Loucy (cell line): Measurements from ENCODE around the gene NAPEPLD.

Experiments used
- CTCF ChIP-seq: fragments of 200-600 bp; sonication (generic); conservative IDR thresholded peaks from 2 replicates; pipeline ENCODE4 v1.5.1; 2014; ENCODE audit warnings: mild to moderate bottlenecking, antibody characterized with exemption, low read length
- EZH2phosphoT487 ChIP-seq: fragments of 200-600 bp; IDR thresholded peaks from 2 replicates; pipeline ENCODE4 v1.6.1; 2018; ENCODE audit warnings: antibody characterized with exemption, mild to moderate bottlenecking, moderate library complexity, borderline replicate concordance

- TF ChIP-seq CTCF (peak; percentile 89), EZH2phosphoT487 (no peak)
These were observed 83.2 kb downstream of the NAPEPLD start for GRCh38 chr7:103065667-103066066.
